ENCODE measurements around the gene MUS81.

DNA sequence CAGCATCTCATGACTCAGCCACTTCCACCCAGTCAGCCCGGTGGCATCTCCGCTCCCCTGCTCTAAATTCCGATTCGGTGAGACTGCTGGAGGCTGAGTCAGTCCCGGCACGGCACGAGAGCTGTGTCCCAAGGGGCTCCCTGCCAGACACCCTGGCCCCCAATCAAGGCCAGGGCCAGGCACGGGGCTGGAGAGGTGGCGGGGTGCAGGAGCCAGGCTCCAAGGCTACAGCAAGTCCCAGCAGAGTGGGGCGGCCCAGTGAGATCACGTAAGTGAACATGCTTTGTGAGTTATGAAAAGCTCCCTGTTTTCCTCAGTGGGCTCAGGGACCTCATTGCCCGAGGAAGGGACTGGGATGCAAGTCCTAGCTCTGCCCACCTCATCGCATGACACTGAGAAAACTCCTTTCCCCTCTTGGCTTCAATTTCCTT, 55.6 kb downstream of the MUS81 start:
- TF ChIP-seq YY1 (IDR thresholded peaks at IDR 0.05; ENCODE audit: insufficient read depth, insufficient read length) (no peak), ZNF274 (IDR thresholded peaks at IDR 0.05; ENCODE audit: low read depth, low read length) (no peak), SUZ12 (IDR thresholded peaks at IDR 0.05; ENCODE audit: extremely low read depth, insufficient read depth, insufficient read length) (no peak)

Measured in NT2/D1 (cell line).